OCI-M2 (cell line): ENCODE results near the gene UPK3BL2.
"Not testable (repeated sequence)": the region's sequence is repeated elsewhere in the genome, so short reads cannot be mapped to it uniquely, and the experiment has no call there.

Experiments
- DNase-seq: peaks from one replicate; lab custom pipeline; 2025; ENCODE audit not compliant: unreplicated experiment; lab: John Stamatoyannopoulos, UW

UPK3BL2 gene, protein sequence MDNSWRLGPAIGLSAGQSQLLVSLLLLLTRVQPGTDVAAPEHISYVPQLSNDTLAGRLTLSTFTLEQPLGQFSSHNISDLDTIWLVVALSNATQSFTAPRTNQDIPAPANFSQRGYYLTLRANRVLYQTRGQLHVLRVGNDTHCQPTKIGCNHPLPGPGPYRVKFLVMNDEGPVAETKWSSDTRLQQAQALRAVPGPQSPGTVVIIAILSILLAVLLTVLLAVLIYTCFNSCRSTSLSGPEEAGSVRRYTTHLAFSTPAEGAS

DNA sequence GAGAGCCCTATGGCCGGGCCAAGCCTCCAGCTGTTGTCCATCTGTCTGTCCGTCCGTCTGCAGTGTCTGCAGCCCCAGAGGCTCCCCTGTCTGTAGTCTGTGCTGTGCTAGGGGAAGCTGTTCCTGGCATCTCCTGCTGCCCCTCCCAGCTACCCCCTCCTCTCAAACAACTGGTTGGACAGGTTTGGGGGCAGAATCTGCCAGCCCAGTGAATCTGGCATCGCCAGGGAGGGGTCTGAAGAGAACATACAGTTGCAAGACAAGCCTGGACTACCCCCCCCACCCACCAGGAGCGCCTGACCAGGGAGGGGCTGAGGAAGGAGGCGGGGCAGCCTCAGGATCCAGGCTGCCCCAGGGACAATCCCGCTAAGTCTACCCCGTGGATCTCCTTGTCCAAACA is at the start of gene UPK3BL2:
UPK3BL2 (minus strand) TSS at position 101 of the 400 bp plus-strand sequence; CDS start at position 41, 60 bp downstream.
- not testable (repeated sequence) for DNase-seq

DNA sequence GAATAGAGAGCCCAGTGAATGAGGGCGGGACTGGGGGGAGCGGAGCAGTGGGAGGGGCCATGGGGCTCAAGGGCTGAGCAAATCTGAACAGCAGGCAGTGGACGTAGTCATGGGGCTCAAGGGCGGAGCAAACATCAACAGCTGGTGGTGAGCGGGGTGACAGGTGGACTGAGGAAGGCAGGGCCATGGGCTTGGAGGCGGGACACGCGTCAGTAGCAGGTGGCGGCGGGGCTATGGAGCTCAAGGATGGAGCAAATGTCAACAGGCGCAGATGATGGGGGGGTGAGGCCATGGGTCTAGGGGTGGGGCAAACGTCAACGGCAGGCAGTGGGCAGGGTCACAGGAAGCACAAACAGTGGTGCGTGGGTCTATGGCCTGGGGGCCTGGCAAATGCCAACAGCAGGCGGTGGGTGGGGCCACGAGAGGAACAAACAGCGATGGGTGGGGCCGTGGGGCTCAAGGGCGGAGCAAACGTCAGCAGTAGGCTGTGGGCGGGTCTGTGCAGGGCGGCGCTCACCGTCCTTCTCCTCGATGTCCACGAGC is 49.1 kb upstream of the UPK3BL2 start:
- not testable (repeated sequence) for DNase-seq

DNA sequence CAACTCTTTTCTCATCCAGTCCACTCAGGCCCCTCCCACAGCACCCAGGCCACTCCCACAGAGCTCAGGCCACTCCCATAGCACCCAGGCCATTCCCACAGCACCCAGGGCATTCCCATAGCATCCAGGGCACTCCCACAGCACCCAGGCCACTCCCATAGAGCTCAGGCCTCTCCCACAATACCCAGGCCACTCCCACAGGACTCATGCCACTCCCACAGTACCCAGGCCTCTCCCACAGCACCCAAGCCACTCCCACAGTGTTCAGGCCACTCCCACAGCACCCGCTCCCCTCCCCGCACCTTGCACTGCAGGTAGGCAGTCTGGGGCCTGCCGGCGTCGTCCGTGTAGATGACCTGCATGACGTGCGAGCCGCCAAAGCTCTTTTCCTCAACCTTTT is 46.4 kb upstream of the UPK3BL2 start:
- DNase-seq: not testable (repeated sequence)

DNA sequence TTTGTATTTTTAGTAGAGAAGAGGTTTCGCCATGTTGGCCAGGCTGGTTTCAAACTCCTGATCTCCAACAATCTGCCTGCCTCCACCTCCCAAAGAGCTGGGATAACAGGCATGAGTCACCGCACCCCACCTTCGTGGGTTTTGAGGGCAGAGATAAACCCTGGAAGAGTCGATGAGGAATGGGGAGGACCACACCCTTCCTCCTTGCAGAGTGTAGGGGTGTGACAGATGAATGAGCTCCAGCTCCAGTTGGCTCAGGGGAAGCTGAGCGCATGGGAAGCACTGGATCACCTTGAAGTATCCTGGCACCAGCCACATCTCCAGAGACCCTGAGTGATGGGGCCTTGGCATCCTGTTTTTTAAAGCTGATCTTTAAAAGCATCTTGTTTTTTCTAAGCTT is 40.0 kb upstream of the UPK3BL2 start:
- not testable (repeated sequence) for DNase-seq

DNA sequence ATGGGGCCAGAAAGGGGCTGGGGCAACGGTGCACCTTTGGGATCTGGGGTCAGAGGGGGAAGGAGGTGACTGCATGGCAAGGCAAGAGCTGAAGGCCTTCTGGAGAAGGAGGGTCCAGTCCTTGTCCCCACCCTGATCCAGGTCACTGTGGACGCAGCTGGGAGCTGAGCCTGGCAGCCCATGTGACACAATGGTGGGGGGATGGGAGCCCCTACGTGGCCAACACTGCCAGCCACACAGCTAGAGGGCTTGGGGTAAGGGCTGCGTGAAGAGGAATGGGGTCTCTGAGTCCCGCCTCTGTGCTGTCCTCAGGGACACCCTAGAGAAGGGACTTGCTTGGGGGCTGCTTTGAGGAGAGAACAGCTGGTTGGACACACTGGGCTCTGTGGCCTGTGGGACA is 38.2 kb upstream of the UPK3BL2 start:
- not testable (repeated sequence) for DNase-seq

DNA sequence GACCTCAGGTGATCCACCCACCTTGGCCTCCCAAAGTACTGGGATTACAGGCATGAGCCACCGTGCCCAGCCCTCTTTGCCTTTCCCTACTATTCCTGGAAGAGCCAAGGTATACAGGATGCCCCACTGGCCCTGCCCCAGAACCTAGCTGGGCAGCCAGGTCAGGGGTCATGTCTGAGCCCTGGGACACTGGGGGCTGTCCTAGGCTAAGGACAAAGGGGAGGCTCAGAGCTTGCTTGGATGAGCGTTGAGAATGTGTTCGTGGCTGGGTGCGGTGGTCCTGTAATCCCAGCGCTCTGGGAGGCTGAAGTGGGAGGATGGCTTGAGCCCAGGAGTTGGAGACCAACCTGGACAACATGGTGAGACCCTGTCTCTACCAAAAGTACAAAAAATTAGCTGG is 35.0 kb upstream of the UPK3BL2 start:
- not testable (repeated sequence) for DNase-seq

DNA sequence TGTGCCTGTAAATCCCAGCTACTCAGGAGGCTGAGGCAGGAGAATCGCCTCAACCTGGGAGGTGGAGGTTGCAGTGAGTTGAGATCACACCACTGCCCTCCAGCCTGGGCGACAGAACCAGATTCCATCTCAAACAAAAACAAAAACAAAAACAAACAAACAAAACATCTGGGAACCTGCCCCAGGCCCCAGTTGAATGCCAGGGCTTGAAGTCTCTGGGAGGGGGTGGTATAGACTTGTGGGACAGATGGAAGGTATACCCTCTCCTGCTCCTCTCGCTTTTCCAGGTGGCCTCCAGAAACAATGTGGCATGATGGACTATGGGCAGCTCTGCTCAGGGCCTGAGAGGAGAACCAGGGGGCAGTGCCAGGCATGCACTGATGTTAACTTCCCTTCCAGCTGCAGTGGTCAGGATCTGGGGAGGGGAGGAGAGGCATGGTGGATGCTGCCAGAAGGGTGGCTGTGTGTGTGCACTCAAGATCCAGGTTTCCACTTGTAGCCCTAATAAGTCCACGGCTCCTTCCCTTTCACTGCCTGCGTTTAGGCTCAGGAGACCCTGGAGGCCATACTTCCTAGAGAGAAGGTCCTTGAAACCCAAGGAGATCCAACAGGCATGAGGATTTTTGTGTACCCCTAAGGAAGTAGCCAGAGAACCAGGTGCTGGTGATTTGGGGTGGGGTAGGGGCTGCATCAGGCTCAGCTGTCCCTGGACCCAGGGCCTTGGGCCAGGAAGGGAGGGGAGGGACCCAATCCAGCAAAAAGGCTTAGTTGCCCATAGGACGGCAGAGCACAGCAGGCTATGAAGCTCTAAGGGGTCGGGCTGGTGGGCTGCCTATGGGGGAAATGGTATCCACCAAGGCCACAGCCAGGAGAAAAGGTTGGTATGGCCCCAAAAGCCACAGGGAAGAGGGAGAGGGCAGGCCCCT is 34.1 kb upstream of the UPK3BL2 start:
- DNase-seq: not testable (repeated sequence)

DNA sequence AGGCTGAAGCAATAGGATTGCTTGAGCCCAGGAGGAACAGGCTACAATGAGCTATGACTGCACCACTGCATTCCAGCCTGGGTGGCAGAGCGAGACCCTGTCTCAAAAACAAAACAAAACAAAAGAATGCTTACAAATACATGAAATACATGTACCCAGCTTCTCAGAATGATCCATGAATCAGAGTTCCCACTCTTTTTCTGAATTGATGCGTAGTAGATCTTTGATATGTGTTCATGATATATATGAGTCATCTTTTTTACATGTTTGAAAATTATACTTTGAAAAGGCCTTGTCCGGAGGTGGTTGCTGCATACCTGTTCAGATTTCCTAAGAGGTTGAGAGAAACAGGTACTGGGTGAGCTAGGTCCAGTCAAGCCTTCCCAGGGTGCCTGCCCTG is 32.9 kb upstream of the UPK3BL2 start:
- not testable (repeated sequence) for DNase-seq

DNA sequence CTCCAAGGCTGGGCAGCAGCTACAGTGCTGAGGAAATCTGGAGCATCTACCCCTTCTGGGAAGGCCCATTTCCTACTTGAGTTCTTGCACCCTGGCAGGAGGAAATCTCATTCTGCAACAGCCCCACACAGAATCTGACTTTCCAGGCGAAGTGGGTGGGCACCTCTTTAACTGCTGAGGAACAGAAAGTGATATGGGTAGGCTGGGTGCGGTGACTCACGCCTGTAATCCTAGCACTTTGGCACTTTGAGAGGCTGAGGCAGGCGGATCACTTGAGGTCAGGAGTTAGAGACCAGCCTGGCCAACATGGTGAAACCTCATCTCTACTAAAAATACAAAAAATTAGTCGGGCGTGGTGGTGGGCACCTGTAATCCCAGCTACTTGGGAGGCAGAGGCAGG is 31.1 kb upstream of the UPK3BL2 start:
- DNase-seq: not testable (repeated sequence)

DNA sequence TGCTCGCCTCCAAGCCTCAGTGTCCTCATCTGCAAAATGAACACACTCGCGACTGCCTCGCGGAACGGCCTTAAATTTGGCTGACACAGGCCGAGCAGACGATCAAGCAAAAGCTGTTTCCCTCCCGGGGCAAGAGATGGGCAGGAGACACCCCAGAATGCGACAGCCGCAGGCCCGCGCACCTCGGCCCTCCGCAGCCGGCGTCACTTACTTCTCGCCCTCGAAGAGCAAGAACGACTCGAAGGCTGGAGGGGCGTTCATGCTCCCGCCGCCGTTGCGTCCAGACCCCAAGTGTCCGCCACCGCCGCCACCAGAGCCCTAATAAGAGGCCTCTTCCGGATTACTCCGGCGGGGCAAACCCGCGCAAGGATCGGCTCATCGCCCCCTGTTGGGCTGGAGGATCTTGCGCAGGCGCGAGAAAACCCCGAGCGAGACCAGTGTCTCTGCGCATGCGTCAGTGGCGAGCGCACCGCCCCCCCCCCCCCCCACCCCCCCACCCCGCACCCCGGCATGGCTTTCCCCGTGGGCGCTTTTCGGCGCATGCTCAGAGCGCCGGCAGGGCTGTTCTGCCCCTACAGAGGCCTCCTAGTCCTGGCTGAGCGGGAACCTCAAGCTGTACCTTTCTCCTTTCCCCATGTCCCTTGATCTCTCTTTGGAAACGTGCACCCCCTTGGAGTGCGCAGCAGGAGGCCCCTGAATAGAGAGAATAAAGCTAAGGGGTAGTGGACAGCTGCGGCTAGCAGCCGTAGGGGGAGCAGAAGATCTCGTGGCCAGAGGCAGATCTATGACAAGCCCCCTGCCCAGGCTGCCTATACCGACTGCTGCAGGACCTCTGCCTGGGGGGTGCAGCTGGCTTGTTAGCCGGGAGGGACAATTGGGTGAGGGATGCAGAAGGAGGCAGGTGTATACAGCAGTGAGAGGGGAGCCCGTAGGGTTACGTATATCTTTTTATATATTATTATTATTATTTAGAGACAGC is 29.1 kb upstream of the UPK3BL2 start, which contains the start of gene POLR2J3:
POLR2J3 (minus strand) TSS at position 323 of the 979 bp plus-strand sequence; CDS start at position 261, 62 bp downstream.
- DNase-seq: not testable (repeated sequence)

DNA sequence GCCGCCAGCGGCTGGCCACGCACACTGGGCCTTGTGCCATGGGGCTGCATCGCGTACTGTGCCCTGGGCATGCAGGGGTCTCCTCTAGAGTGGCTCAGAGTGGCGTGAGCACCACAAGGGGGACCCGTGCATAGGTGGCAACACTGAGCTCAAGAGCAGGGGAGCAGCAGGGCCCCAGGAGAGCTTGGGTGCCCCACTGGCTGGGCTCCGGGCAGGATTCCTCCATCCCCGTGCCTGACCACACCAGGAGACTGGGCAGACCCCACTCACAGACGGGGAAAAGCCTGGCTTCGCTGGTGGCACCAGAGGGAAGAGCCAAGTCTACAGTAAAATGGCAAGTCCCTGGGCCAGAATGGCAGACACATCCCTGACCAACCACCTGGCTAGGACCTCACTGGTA is 25.1 kb upstream of the UPK3BL2 start:
- not testable (repeated sequence) for DNase-seq

DNA sequence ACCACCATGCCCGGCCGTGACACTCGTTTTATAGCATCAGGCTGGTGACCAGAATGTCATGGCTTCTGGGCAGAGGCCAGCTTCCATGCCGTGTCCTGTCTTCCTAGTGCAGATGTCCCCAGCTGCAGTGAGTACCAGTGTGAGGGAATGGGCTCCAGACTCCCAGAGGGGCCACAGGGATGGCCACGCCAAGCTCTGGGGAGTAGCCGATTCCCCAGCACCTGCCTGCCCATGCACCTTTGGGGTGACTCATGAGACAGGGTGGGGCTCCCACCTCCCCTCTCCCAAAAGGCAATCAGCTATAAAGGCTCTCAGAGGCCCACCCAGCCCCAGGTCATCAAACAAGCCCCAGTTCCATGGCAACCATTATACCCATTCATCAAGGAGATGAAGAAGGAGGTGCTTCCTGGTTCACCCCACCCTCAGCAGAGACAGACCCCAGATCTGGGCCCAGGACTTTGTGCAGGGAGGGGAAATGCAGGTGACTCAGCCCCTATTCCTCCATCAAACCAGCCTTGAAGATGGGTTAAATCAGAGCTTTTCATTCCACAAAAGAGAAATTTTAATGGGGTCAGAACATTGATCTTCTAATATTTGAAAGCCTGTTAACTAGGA is 7.4 kb upstream of the UPK3BL2 start, which contains the start of gene SPDYE2:
SPDYE2 (plus strand) TSS at position 419 of the 615 bp plus-strand sequence. CDS start 2,030 bp downstream, outside the sequence.
- not testable (repeated sequence) for DNase-seq

DNA sequence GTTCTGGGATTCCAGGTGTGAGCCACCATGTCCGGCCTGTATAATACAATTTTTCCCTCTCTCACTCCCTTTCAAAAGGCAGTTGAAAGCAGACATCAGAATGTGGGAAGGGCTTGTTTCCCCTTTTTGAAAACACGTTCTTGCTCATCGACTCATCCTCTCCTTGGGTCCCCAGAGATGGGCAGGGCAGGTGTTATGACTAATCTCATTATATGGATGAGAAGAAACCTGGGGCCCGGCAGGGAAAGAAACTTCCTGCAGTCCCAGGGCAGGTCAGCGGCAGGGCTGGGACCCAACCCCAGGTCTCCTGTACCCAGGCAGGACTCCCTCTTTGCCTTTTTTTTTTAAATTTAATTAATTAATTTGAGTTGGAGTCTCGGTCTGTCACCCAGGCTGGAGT is 2.9 kb upstream of the UPK3BL2 start:
- DNase-seq: not testable (repeated sequence)

DNA sequence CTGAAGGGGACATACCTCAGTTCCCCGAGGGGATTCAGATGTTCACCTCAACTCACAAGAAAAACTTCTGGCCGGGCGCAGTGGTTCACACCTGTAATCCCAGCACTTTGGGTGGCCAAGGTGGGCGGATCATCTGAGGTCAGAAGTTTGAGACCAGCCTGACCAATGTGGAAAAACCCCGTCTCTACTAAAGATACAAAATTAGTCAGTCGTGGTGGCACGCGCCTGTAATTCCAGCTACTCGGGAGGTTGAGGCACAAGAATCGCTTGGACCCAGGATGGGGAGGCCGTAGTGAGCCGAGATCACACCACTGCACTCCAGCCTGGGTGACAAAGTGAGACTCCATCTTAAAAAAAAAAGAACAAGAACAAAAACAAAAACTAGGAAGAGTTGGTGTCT is 1.8 kb upstream of the UPK3BL2 start:
- DNase-seq: not testable (repeated sequence)

DNA sequence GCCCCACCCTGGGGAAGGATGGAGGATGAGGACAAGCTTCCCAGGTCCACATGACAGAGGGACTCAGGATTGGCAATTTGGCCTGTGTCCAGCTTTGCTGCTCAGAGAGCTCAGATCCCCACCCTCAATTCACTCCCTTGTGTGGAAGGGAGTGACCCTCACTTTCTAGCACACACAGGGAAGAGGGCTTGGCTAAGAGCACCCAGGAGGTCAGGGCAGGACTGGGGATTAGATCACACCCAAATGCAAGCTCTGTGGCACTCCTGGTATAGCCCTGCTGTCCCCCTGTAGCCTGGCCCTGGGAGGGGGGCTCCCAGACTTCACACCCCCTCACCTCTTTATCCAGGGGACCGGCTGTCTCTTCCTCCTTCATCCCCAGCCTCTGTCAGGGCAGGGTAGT is 876 bp upstream of the UPK3BL2 start:
- not testable (repeated sequence) for DNase-seq

DNA sequence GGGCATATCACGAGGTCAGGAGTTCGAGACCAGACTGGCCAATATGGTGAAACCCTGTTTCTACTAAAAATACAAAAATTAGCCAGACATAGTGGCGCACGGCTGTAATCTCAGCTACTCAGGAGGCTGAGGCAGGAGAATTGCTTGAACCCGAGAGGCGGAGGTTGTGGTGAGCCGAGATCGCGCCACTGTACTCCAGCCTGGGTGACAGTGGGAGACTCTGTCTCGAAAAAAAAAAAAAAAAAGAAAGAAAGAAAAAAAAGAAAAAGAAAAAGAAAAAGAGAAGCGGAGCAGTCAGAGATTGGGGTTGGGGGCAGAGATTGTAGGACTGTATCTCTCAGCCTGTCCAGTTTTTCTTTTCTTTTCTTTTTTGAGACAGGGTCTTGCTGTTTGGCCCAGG is 725 bp downstream of the UPK3BL2 start:
- not testable (repeated sequence) for DNase-seq

DNA sequence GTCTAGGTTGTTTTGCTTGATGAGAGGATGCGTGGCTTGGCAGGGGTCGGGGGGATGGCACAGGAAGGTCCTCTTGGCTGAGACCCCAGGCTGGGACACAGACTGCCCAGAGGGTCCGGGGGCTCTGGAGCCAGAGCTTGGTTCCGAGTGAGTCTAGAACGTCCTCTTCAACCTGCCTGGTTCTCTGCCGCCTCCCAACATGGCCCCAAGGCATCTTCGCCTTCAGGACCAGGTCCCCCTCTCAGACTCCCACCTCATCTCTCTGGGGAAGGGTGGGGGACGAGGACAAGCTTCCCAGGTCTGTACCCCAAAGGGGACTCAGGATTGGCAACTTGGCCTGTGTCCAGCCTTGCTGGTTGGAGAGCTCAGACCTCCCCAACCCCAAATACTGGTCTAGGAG is 1.4 kb downstream of the UPK3BL2 start:
- not testable (repeated sequence) for DNase-seq

DNA sequence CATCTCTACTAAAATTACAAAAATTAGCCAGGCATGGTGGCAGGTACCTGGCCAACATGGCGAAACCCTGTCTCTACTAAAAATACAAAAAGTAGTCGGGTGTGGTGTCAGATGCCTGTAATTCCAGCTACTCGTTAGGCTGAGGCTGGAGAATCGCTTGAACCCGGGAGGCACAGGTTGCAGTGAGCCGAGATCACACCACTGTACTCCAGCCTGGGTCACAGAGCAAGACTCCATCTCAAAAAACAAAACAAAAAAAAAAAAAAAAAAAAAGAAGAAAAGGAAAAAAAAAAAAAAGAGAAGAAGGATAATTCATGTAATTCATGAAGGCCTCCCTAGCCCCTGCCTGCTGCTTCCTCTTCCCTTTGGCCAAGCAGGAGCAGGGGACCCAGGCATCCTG is 2.9 kb downstream of the UPK3BL2 start:
- not testable (repeated sequence) for DNase-seq

DNA sequence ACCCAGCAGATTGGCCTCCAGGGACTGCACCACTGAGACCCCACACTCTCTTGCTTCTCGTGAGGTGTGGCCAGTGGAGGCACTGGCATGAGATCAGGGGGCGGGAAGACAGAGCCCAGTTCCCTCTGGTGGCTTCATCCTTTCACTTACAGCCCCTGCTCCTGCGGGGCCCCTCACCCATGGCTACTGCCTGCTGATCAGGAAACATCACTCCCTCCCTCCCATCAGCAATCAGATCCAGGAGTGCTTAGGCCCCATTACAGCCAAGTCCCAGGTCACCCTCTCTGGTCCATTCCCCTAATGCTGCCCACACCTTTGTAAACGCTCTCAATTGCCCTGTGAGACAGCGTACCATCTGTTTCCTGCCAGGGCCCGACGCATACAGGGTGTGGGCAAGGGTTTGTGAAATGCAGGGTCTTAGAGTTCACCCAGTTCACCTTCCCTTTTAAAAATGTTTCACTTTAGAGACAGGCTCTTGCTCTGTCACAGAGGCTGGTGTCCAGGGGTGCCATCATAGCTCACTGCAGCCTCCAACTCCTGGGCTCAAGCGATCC is 8.4 kb downstream of the UPK3BL2 start:
- not testable (repeated sequence) for DNase-seq
